OCI-LY1 (cell line): ENCODE results near the gene FLG.

ENCODE experiments used
- H2AFZ ChIP-seq: fragments of 200-600 bp; sonication (generic), shearing (Covaris generic); 2 replicates; pipeline ENCODE4 v1.6.0; 2014; ENCODE audit warnings: antibody characterized with exemption, mild to moderate bottlenecking, low read length
- H3F3A ChIP-seq: fragments of 200-600 bp; sonication (generic), shearing (Covaris generic); 2 replicates; pipeline ENCODE4 v1.6.0; 2014; ENCODE audit warnings: mild to moderate bottlenecking, antibody characterized with exemption, low read length, moderate library complexity; ENCODE audit not compliant: insufficient read depth
- H3K27ac ChIP-seq: fragments of 200-600 bp; sonication (generic); 2 replicates; pipeline ENCODE4 v1.5.1; 2014; ENCODE audit warnings: low read length, mixed run types, mild to moderate bottlenecking, low read depth; ENCODE audit not compliant: poor library complexity, severe bottlenecking
- H3K27me3 ChIP-seq: fragments of 200-600 bp; sonication (generic); 2 replicates; pipeline ENCODE4 v1.6.0; 2014; ENCODE audit warnings: antibody characterized with exemption, mild to moderate bottlenecking, low read length, moderate library complexity; ENCODE audit not compliant: insufficient read depth
- H3K36me3 ChIP-seq: fragments of 200-600 bp; sonication (generic); 2 replicates; pipeline ENCODE4 v1.6.1; 2014; ENCODE audit warnings: mild to moderate bottlenecking, antibody characterized with exemption, low read length, moderate library complexity, mixed read lengths; ENCODE audit not compliant: insufficient read depth
- H3K4me1 ChIP-seq: fragments of 200-600 bp; sonication (generic); 2 replicates; pipeline ENCODE4 v1.5.1; 2014; ENCODE audit warnings: mild to moderate bottlenecking, low read length, moderate library complexity; ENCODE audit not compliant: insufficient read depth, severe bottlenecking
- H3K4me2 ChIP-seq: fragments of 200-600 bp; sonication (generic), shearing (Covaris generic); 2 replicates; pipeline ENCODE4 v1.6.1; 2014; ENCODE audit warnings: low read length
- H3K4me3 ChIP-seq: fragments of 200-600 bp; sonication (generic); 2 replicates; pipeline ENCODE4 v1.5.1; 2014; ENCODE audit warnings: low read length, low read depth, mild to moderate bottlenecking, mixed read lengths; ENCODE audit not compliant: poor library complexity, severe bottlenecking
- H3K79me2 ChIP-seq: fragments of 200-600 bp; shearing (Covaris generic); 2 replicates; pipeline ENCODE4 v1.6.1; 2016; ENCODE audit warnings: mixed run types, low read length, mixed read lengths; ENCODE audit not compliant: insufficient read depth
- H3K9ac ChIP-seq: fragments of 200-600 bp; sonication (generic), shearing (Covaris generic); 2 replicates; pipeline ENCODE4 v1.6.1; 2014; ENCODE audit warnings: mild to moderate bottlenecking, low read length, mixed read lengths
- H3K9me2 ChIP-seq: fragments of 200-600 bp; sonication (generic), shearing (Covaris generic); 2 replicates; pipeline ENCODE4 v1.6.1; 2014; ENCODE audit warnings: low read depth, mild to moderate bottlenecking, low read length, mixed read lengths
- H3K9me3 ChIP-seq: fragments of 200-600 bp; shearing (Covaris generic); 2 replicates; pipeline ENCODE4 v1.6.1; 2014; ENCODE audit warnings: low read length, mixed read lengths
- H4K20me1 ChIP-seq: fragments of 200-600 bp; sonication (generic), shearing (Covaris generic); 2 replicates; pipeline ENCODE4 v1.6.0; 2016; ENCODE audit warnings: mild to moderate bottlenecking, low read length; ENCODE audit not compliant: insufficient read depth
- CTCF ChIP-seq: fragments of 200-600 bp; sonication (generic), shearing (Covaris generic); IDR thresholded peaks from 2 replicates; pipeline ENCODE4 v1.5.1; 2017; ENCODE audit warnings: mild to moderate bottlenecking, antibody characterized with exemption, low read length, moderate library complexity, mixed read lengths
- EZH2 ChIP-seq: fragments of 200-600 bp; sonication (generic), shearing (Covaris generic); IDR thresholded peaks from 2 replicates; pipeline ENCODE4 v1.8.0; 2017; ENCODE audit warnings: borderline replicate concordance, mixed run types, mild to moderate bottlenecking, antibody characterized with exemption, low read length, moderate library complexity, mixed read lengths

The FLG gene

DNA sequence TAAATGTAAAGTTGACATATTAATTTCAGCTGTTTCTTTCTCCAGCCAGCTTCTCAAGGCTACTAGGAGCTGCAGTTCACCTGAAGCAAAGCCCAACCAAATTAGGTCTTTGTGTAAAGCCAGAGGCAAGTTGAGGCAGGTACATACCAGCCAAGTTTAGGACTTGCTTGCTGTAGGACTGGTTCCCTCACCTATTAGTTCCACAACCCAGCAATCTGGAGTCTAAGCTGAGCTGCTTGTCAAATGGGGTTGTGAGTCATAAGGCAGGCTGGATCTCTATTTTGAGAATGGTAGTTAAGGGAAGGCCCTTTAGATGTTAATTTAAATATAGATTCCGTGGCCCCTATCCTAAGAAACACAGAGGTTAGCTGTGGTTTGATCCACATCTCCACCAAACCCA lies 42.4 kb upstream of the FLG start:
- no peaks in the 10 kb centered on the region for H3K79me2 ChIP-seq
- no peak overlapping the region for H3K9ac ChIP-seq
- no peaks in the 10 kb centered on the region for H3K9me3 ChIP-seq
- no peaks in the 10 kb centered on the region for H3K9me2 ChIP-seq
- no peaks in the 10 kb centered on the region for H3K4me1 ChIP-seq
- H3K4me3 ChIP-seq = no peak overlapping the region
- no peaks in the 10 kb centered on the region for H4K20me1 ChIP-seq
- TF ChIP-seq EZH2 (no peak), CTCF (no peak)
- H3K27ac ChIP-seq = no peak overlapping the region
- H2AFZ ChIP-seq = no peak overlapping the region
- H3F3A ChIP-seq = no peaks in the 10 kb centered on the region
- H3K36me3 ChIP-seq = no peaks in the 10 kb centered on the region
- H3K27me3 ChIP-seq = no peaks in the 10 kb centered on the region
- no peak overlapping the region for H3K4me2 ChIP-seq

GRCh38 chr1:152359906-152360305 lies 34.9 kb upstream of the FLG start, which contains the start of gene FLG2:
Gene FLG2 (minus strand): TSS chr1:152360006. CDS start chr1:152358884, 1,122 bp downstream.
- Histone ChIP-seq H4K20me1 (no peaks in the 10 kb centered on the region), H3K27ac (no peak within 1 kb of the TSS), H2AFZ (no peak within 1 kb of the TSS), H3K9ac (no peak within 1 kb of the TSS), H3K4me3 (no peak within 1 kb of the TSS), H3K36me3 (no peaks in the 10 kb centered on the region), H3K4me1 (no peaks in the 10 kb centered on the region), H3K27me3 (no peaks in the 10 kb centered on the region), H3K9me2 (no peaks in the 10 kb centered on the region), H3K4me2 (no peak within 1 kb of the TSS), H3K79me2 (no peaks in the 10 kb centered on the region), H3K9me3 (no peaks in the 10 kb centered on the region), H3F3A (no peaks in the 10 kb centered on the region)
- TF ChIP-seq EZH2 (no peak), CTCF (no peak)

GRCh38 chr1:152356736-152357135 lies 31.7 kb upstream of the FLG start:
- no peak overlapping the region for H3K27ac ChIP-seq
- H3K4me1 ChIP-seq = no peaks in the 10 kb centered on the region
- no peak for TF ChIP-seq CTCF
- no peak for TF ChIP-seq EZH2
- no peaks in the 10 kb centered on the region for H4K20me1 ChIP-seq
- H3K4me2 ChIP-seq = no peak overlapping the region
- H3K9me3 ChIP-seq = no peaks in the 10 kb centered on the region
- H3K27me3 ChIP-seq = no peaks in the 10 kb centered on the region
- H3K79me2 ChIP-seq = no peaks in the 10 kb centered on the region
- H2AFZ ChIP-seq = no peak overlapping the region
- no peak overlapping the region for H3K4me3 ChIP-seq
- H3K36me3 ChIP-seq = no peaks in the 10 kb centered on the region
- no peaks in the 10 kb centered on the region for H3K9me2 ChIP-seq
- no peak overlapping the region for H3K9ac ChIP-seq
- H3F3A ChIP-seq = no peaks in the 10 kb centered on the region
